HEK293T (cell line): Measurements from ENCODE around the gene FAM168B.

Experiments used
- BHLHE40 ChIP-seq: fragments of 450-650 bp; IDR thresholded peaks from 2 replicates; pipeline ENCODE4 v1.6.1; 2016; ENCODE audit warnings: mild to moderate bottlenecking, moderate library complexity, borderline replicate concordance
- ELF4 ChIP-seq: fragments of 450-650 bp; IDR thresholded peaks from 2 replicates; pipeline ENCODE4 v1.6.1; 2017; ENCODE audit warnings: antibody characterized with exemption
- FOXA1 ChIP-seq: fragments of 450-650 bp; IDR thresholded peaks from 2 replicates; pipeline ENCODE4 v1.6.1; 2016; ENCODE audit warnings: mild to moderate bottlenecking
- FOXK2 ChIP-seq: fragments of 450-650 bp; IDR thresholded peaks from 2 replicates; pipeline ENCODE4 v1.6.1; 2016; ENCODE audit warnings: mild to moderate bottlenecking
- FOXM1 ChIP-seq: fragments of 450-650 bp; IDR thresholded peaks from 2 replicates; pipeline ENCODE4 v1.6.1; 2017; ENCODE audit warnings: mild to moderate bottlenecking, borderline replicate concordance
- HDGF ChIP-seq: fragments of 450-650 bp; IDR thresholded peaks from 2 replicates; pipeline ENCODE4 v1.6.1; 2017; ENCODE audit warnings: antibody characterized with exemption, borderline replicate concordance
- LEF1 ChIP-seq: fragments of 450-650 bp; IDR thresholded peaks from 2 replicates; pipeline ENCODE4 v1.6.1; 2017; ENCODE audit warnings: mild to moderate bottlenecking, borderline replicate concordance
- NFRKB ChIP-seq: fragments of 450-650 bp; IDR thresholded peaks from 2 replicates; pipeline ENCODE4 v1.6.1; 2016; ENCODE audit warnings: mild to moderate bottlenecking, moderate library complexity
- SP1 ChIP-seq: fragments of 450-650 bp; IDR thresholded peaks from 2 replicates; pipeline ENCODE4 v1.6.1; 2017
- TF ChIP-seq, protein P1 (sequence below): fragments of 450-650 bp; IDR thresholded peaks from 2 replicates; pipeline ENCODE4 v1.6.1; 2016

DNA sequence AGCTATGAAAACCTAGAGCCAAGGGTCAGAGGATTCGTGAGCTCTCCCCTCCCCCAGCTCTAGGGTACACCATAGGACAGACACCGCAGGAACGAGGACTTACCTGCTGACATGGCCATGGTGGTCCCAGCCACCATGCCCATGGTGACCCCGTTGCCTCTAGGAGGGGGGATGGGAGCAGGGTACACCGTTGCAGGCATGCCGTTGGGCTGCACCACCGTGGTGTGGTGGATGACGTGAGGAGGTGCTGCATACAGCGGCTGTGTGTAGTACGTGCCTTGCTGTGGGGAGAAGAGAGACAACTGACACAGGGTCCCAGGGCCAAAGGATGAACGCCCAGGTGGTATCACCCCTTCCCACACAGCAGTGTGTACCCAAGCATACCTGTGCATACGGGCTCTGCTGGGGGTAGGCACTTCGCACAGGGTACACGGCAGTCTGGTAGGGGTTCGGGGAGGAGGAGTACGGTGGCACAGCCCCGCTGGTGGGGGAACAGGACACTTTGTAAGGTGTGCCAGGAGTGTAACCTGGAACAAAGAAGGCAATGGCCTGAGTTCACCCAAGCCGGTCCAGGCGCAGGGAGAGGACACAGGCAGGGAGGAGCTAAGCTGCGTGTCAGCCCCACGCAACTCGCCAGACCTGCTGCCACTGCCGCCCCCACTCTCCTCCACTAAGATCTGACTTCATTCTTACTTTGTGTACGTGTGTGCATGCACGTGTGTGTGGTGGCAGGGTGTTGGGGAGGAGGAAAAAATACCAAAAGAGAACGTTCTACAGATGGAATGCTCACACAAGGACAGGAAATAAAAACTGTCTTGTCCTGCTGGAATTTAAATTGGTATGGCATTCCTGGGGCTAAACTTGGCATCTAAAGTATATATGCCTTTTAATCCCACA lies 37.8 kb downstream of the FAM168B start:
- TF ChIP-seq FOXA1 (no peak), HDGF (no peak), ELF4 (no peak), BHLHE40 (no peak), SP1 (no peak), NFRKB (no peak), FOXK2 (no peak), FOXM1 (no peak), LEF1 (no peak)
- TF ChIP-seq, protein P1, sequence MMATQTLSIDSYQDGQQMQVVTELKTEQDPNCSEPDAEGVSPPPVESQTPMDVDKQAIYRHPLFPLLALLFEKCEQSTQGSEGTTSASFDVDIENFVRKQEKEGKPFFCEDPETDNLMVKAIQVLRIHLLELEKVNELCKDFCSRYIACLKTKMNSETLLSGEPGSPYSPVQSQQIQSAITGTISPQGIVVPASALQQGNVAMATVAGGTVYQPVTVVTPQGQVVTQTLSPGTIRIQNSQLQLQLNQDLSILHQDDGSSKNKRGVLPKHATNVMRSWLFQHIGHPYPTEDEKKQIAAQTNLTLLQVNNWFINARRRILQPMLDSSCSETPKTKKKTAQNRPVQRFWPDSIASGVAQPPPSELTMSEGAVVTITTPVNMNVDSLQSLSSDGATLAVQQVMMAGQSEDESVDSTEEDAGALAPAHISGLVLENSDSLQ = no peak
